AG20443 (cell line): ENCODE measurements around the gene ZFP3.
"Not testable (repeated sequence)": the region's sequence is repeated elsewhere in the genome, so short reads cannot be mapped to it uniquely, and the experiment has no call there.

Experiments
- DNase-seq: peaks from one replicate; pipeline ENCODE4 v3.0.0; 2012; ENCODE audit warnings: low spot score, mixed read lengths

The ZFP3 gene

GRCh38 chr17:5138616-5139457, 60.6 kb downstream of the ZFP3 start:
- DNase-seq = no peak

- DNase-seq = no peak
Measured at GRCh38 chr17:5139458-5139732, 61.1 kb downstream of the ZFP3 start.

GRCh38 chr17:5142877-5143276, 64.6 kb downstream of the ZFP3 start:
- DNase-seq = not testable (repeated sequence)
